ENCODE data around the gene HHIPL1.

HHIPL1 gene

DNA sequence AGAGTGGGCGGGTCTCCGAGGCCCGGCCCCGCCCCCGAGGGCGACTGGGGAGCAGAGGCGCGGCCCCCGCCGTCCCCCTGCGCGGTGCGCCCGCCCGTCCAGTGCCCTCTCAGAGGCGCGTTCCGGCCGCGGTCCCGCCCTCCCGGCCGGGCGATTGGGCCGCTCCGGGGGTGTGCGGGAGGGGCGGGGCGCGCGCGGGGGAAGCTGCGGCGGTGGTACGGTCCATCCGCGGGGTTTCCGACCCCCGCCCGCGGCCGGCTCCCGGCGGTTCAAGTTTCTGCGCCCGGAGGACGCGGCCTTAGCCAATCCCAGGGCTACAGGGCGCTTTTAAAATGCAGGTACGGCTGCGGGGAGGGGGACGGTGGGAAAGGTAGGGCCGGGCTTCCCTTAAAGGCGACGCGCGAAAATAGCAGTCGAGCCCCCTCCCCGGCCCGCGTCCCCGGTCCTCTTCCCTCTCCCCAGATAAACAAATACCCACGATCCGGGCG lies 40.6 kb upstream of the HHIPL1 start:
- DNase-seq (ENCODE audit: low read depth), result peak; percentile 96
- H3K4me3 ChIP-seq (ENCODE audit: low read depth, low read length), result peak overlapping the region; percentile 83
- TF ChIP-seq, protein P1, sequence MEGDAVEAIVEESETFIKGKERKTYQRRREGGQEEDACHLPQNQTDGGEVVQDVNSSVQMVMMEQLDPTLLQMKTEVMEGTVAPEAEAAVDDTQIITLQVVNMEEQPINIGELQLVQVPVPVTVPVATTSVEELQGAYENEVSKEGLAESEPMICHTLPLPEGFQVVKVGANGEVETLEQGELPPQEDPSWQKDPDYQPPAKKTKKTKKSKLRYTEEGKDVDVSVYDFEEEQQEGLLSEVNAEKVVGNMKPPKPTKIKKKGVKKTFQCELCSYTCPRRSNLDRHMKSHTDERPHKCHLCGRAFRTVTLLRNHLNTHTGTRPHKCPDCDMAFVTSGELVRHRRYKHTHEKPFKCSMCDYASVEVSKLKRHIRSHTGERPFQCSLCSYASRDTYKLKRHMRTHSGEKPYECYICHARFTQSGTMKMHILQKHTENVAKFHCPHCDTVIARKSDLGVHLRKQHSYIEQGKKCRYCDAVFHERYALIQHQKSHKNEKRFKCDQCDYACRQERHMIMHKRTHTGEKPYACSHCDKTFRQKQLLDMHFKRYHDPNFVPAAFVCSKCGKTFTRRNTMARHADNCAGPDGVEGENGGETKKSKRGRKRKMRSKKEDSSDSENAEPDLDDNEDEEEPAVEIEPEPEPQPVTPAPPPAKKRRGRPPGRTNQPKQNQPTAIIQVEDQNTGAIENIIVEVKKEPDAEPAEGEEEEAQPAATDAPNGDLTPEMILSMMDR (IDR thresholded peaks at IDR 0.05; ENCODE audit: insufficient read depth, low read depth, low read length, missing control alignments), result no peak

DNA sequence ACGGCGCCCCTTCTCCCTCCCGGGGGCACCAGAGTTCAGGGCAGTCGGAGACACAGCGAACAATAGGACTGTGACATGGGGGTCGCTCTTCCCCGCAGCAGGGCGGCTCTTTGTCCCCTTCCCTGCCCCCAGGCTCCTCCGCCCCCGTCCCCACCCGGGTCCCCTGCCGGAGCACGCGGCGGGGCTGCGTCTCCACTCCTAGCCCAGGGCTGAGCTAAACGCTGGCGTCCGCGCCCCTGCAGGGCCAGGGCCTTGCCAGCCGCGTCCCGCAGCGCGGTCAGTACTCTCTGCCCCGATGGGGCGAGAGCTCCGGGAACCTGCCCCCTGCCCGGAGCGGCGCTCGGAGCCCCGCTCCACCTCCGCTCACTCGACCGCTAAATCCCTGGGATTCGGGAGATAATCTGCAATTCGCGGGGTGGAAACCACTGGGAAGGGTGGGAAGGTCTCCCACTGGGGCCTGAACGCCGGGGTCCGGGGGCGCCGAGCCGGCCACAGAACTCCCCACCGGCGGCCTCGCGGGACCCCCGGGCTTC lies 40.1 kb upstream of the HHIPL1 start:
- TF ChIP-seq, protein P1 (IDR thresholded peaks at IDR 0.05; ENCODE audit: insufficient read depth, low read depth, low read length, missing control alignments), result no peak
- DNase-seq (ENCODE audit: low read depth), result peak; percentile 33
- H3K4me3 ChIP-seq (ENCODE audit: low read depth, low read length), result peak overlapping the region; percentile 83

DNA sequence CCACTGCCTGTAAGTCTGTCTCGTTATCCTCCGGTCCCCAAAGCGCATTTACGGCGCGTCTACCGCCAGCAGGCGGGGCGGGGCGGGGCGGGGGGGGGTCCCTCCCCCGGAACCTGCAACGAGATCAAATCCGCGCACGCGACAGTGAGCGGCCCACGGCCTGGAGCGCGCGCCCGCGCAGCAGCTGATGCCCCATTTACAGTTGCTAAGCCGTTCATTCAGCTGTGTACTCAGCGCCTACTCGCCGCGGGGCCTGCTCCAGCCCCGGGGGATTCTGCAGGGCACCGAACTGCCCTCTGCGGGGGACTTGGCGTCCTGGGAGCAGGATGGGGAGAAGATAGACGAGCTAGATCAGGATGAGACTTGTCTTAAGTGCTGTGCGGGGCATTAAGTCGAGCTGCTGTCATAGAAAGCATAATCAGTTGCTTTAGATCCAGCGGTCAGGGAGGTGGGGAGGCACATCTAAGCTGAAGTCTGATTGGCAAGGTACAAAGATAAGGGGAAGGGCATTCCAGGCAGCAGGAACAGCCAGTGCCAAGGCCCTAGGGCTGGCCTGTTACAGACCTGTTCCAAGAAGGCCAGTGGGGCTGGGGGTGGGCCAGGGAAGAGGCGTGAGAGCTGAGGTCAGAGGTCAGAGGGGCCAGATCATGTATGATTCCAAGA lies 39.5 kb upstream of the HHIPL1 start:
- H3K4me3 ChIP-seq (ENCODE audit: low read depth, low read length), result peak overlapping the region; percentile 83
- peak; percentile 78 for DNase-seq (ENCODE audit: low read depth)

DNA sequence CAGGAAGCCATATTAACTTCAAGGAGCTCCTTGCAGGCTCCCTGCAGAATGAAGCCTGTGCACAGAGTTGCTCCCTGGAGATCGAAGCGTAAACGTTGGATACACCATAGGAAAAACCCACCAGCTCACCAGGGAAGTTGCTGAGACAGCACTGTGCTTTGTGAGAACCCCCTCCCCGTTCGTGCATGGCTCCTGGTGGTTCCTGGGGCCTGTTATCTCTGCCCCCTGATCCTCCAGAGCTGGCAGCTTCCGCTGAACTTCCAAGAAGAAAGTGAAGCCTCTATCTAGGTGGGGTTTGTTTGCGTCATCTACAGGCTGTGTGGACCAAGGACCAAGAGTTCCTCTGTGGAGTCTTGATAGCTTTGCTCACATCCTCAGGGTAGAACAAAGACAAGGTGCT lies 38.6 kb upstream of the HHIPL1 start:
- TF ChIP-seq, protein P1 (IDR thresholded peaks at IDR 0.05; ENCODE audit: insufficient read depth, low read depth, low read length, missing control alignments), result no peak
- no peak for DNase-seq (ENCODE audit: low read depth)
- H3K4me3 ChIP-seq (ENCODE audit: low read depth, low read length), result no peak overlapping the region

More for the DNA sequence above, 39.5 kb upstream of the HHIPL1 start:
- TF ChIP-seq, protein P1 (IDR thresholded peaks at IDR 0.05; ENCODE audit: insufficient read depth, low read depth, low read length, missing control alignments), result no peak

DNA sequence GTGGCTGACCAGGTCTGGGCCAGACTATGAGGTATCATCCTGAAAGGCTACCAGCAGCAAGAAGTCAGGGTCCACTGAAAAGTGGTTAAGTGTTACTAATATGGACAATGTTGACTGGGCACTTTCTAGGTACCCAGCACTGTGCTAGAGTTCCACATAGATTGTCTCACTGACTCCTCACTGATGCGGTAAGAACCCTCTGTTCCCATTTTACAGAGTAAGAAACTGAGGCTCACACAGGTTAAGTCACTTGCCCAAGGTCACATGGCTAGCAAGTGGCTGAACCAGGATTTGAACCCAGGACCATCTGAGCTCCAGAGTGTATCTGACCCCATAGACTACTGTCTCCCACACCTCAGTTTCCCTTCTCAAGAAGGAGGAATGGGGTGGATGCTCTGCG lies 36.3 kb upstream of the HHIPL1 start:
- no peak for DNase-seq (ENCODE audit: low read depth)
- no peak overlapping the region for H3K4me3 ChIP-seq (ENCODE audit: low read depth, low read length)
- TF ChIP-seq, protein P1 (IDR thresholded peaks at IDR 0.05; ENCODE audit: insufficient read depth, low read depth, low read length, missing control alignments), result no peak

DNA sequence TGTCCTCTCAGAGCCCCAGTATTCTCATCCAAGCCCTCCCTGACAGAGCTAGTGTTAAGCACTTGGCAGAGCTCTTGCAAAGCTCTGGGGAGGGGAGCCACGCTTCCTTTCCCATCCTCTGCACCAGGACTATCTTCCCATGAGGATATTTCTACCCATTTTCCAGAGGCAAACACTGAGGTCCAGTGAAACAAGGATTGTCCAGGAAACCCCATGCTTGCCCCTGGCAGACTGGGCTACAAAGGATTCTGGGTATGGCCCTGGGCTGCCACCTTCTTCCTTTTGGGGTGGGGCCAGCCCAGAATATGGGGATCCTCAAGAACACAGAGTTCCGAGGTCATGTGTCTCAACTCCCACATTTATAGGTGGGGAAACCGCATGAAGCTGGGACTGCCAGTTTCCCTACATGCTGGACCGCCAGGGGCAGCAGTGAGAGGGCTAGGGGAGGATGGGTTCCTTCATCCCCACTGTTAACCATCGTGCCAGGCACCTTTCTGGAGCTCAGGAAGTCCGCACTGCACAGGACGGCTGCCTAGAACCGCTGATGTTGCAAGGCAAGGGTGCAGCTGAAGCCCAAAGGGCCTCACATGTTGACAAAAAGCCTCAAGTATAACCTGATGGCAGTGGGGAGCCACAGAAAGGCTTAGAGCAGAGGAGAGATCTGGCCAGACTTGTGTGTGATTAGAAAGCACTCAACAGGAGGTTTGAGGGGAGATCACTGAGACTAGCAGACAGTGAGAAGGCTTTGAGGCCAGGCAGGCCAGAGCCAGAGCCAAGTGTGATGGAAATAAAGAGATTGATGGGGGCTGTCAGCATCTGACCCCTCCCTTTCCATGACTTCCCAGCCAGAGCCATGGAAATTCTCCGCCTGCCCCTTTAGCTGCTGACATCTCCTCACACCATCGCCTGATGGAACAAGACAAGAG lies 35.4 kb upstream of the HHIPL1 start:
- no peak overlapping the region for H3K4me3 ChIP-seq (ENCODE audit: low read depth, low read length)
- TF ChIP-seq, protein P1 (IDR thresholded peaks at IDR 0.05; ENCODE audit: insufficient read depth, low read depth, low read length, missing control alignments), result no peak
- no peak for DNase-seq (ENCODE audit: low read depth)

All from GM12865 (cell line).